SU-DHL-6 (cell line): ENCODE measurements around the gene CRIP2.

Experiments
- H2AFZ ChIP-seq: fragments of 200-600 bp; sonication (generic); 2 replicates; pipeline ENCODE4 v1.6.1; 2014; ENCODE audit warnings: low read depth, mild to moderate bottlenecking, moderate library complexity, mixed read lengths, antibody characterized with exemption, low read length; ENCODE audit not compliant: severe bottlenecking
- H3F3A ChIP-seq: fragments of 200-600 bp; shearing (Covaris generic); 2 replicates; pipeline ENCODE4 v1.6.0; 2016; ENCODE audit warnings: antibody characterized with exemption, mild to moderate bottlenecking; ENCODE audit not compliant: insufficient read depth
- H3K27ac ChIP-seq: fragments of 200-600 bp; sonication (generic); 2 replicates; pipeline ENCODE4 v1.5.1; 2016; ENCODE audit warnings: low read depth, mild to moderate bottlenecking, low read length, moderate library complexity, mixed read lengths
- H3K27me3 ChIP-seq: fragments of 200-600 bp; sonication (generic), shearing (Covaris generic); 2 replicates; pipeline ENCODE4 v1.6.0; 2014; ENCODE audit warnings: mild to moderate bottlenecking, low read length
- H3K36me3 ChIP-seq: fragments of 200-600 bp; sonication (generic); 2 replicates; pipeline ENCODE4 v1.6.1; 2014; ENCODE audit warnings: mild to moderate bottlenecking, low read length, mixed read lengths
- H3K4me2 ChIP-seq: fragments of 300-600, 200-600 bp; shearing (Covaris generic), sonication (generic); 2 replicates; pipeline ENCODE4 v1.6.0; 2014; ENCODE audit warnings: low read length, low read depth, mild to moderate bottlenecking; ENCODE audit not compliant: poor library complexity, severe bottlenecking
- H3K4me3 ChIP-seq: fragments of 200-600 bp; sonication (generic); 2 replicates; pipeline ENCODE4 v1.5.1; 2014; ENCODE audit warnings: antibody characterized with exemption, low read length, mild to moderate bottlenecking, mixed read lengths; ENCODE audit not compliant: insufficient read depth, poor library complexity, severe bottlenecking
- H3K79me2 ChIP-seq: fragments of 200-600 bp; sonication (generic); 2 replicates; pipeline ENCODE4 v1.6.1; 2014; ENCODE audit warnings: mild to moderate bottlenecking, low read length, moderate library complexity; ENCODE audit not compliant: insufficient read depth
- H3K9ac ChIP-seq: fragments of 200-600 bp; sonication (generic); 2 replicates; pipeline ENCODE4 v1.7.0; 2014; ENCODE audit warnings: mild to moderate bottlenecking, low read length
- H3K9me2 ChIP-seq: fragments of 200-600 bp; sonication (generic); replicated peaks from 2 replicates; pipeline ENCODE4 v1.6.1; 2014; ENCODE audit warnings: low read length; ENCODE audit not compliant: insufficient read depth
- H3K9me3 ChIP-seq: fragments of 200-600 bp; sonication (generic); 2 replicates; pipeline ENCODE4 v1.6.1; 2014; ENCODE audit warnings: low read length, mixed read lengths; ENCODE audit not compliant: insufficient read depth
- H4K20me1 ChIP-seq: fragments of 200-600 bp; sonication (generic); 2 replicates; pipeline ENCODE4 v1.6.1; 2014; ENCODE audit warnings: low read depth, mild to moderate bottlenecking, antibody characterized with exemption, low read length, moderate library complexity, mixed read lengths
- CTCF ChIP-seq: fragments of 200-600 bp; sonication (generic); IDR thresholded peaks from one replicate; pipeline ENCODE4 v1.5.1; 2017; ENCODE audit warnings: antibody characterized with exemption, mild to moderate bottlenecking, low read length, moderate library complexity; ENCODE audit not compliant: insufficient read depth, poor library complexity, severe bottlenecking
- EZH2phosphoT487 ChIP-seq: fragments of 200-600 bp; sonication (generic), shearing (Covaris generic); conservative IDR thresholded peaks from 2 replicates; pipeline ENCODE4 v1.6.1; 2018; ENCODE audit warnings: mild to moderate bottlenecking, antibody characterized with exemption, low read length, moderate library complexity, mixed read lengths

CRIP2 gene

GRCh38 chr14:105519946-105520698, 45.5 kb downstream of the CRIP2 start:
- no peak overlapping the region for H3K4me3 ChIP-seq
- TF ChIP-seq EZH2phosphoT487 = no peak
- H3K27me3 ChIP-seq = no peaks in the 10 kb centered on the region

GRCh38 chr14:105525326-105525725, 50.7 kb downstream of the CRIP2 start:
- no peak overlapping the region for H3K4me3 ChIP-seq
- H3K79me2 ChIP-seq = no peaks in the 10 kb centered on the region
- no peaks in the 10 kb centered on the region for H3K36me3 ChIP-seq
- H3K9me2 ChIP-seq = no peaks in the 10 kb centered on the region
- H3K27ac ChIP-seq = no peak overlapping the region
- H3K4me2 ChIP-seq = no peak overlapping the region
- no peak for TF ChIP-seq EZH2phosphoT487
- TF ChIP-seq CTCF = no peak
- no peaks in the 10 kb centered on the region for H4K20me1 ChIP-seq
- H3K9me3 ChIP-seq = no peaks in the 10 kb centered on the region
- 0 out of 2 replicates have a peak, but pooled peaks cover 2% of the 10 kb centered on the region for H3K27me3 ChIP-seq
- H3F3A ChIP-seq = 0 out of 2 replicates have a peak, but pooled peaks cover 7% of the 10 kb centered on the region
- H2AFZ ChIP-seq = no peak overlapping the region
- H3K9ac ChIP-seq = no peak overlapping the region

More at GRCh38 chr14:105519946-105520698, 45.5 kb downstream of the CRIP2 start:
- no peak overlapping the region for H3K4me2 ChIP-seq
- no peaks in the 10 kb centered on the region for H3K9me2 ChIP-seq
- H4K20me1 ChIP-seq = no peaks in the 10 kb centered on the region
- H3K36me3 ChIP-seq = no peaks in the 10 kb centered on the region
- H3K79me2 ChIP-seq = no peaks in the 10 kb centered on the region
- no peak overlapping the region for H2AFZ ChIP-seq
- no peak overlapping the region for H3K27ac ChIP-seq
- H3K9ac ChIP-seq = no peak overlapping the region
- H3K9me3 ChIP-seq = no peaks in the 10 kb centered on the region
- 0 out of 2 replicates have a peak, but pooled peaks cover 7% of the 10 kb centered on the region for H3F3A ChIP-seq

GRCh38 chr14:105525861-105526775, 51.5 kb downstream of the CRIP2 start, which contains the start of gene TMEM121:
TSS of gene TMEM121 (plus strand) at chr14:105526583. CDS start at chr14:105528835, 2,252 bp downstream.
- Histone ChIP-seq H3K4me2 (peak within 1 kb of the TSS; percentile 39), H3K9me3 (no peaks in the 10 kb centered on the region), H3K36me3 (no peaks in the 10 kb centered on the region), H3F3A (0 out of 2 replicates have a peak, but pooled peaks cover 7% of the 10 kb centered on the region), H3K27me3 (0 out of 2 replicates have a peak, but pooled peaks cover 2% of the 10 kb centered on the region), H3K79me2 (no peaks in the 10 kb centered on the region), H3K9me2 (no peaks in the 10 kb centered on the region), H2AFZ (no peak within 1 kb of the TSS), H4K20me1 (no peaks in the 10 kb centered on the region), H3K9ac (no peak within 1 kb of the TSS), H3K27ac (no peak within 1 kb of the TSS), H3K4me3 (no peak within 1 kb of the TSS)
- TF ChIP-seq CTCF (no peak), EZH2phosphoT487 (0 out of 2 replicates have a peak, but pooled peaks have one; percentile 45)
